Neural progenitor cell (in vitro differentiated cells): ENCODE results near the gene DEPDC7. TPM values are rescaled to one million over a fixed set of nuclear protein-coding genes. Genes with fewer than 3 reads are reported as not detected.

ENCODE experiments used
- DNase-seq: peaks from one replicate; pipeline ENCODE4 v3.0.0-alpha.2; 2016; ENCODE audit warnings: low spot score
- H2AFZ ChIP-seq: fragments of 200-600 bp; sonication (generic); replicated peaks from 2 replicates; pipeline ENCODE4 v1.6.1; 2016; ENCODE audit warnings: antibody characterized with exemption
- H3F3A ChIP-seq: fragments of 200-600 bp; sonication (generic); 2 replicates; pipeline ENCODE4 v1.6.1; 2016; ENCODE audit warnings: antibody characterized with exemption, low read depth
- H3K27ac ChIP-seq: fragments of 200-600 bp; sonication (generic); 2 replicates; pipeline ENCODE4 v1.5.1; 2016; ENCODE audit warnings: mild to moderate bottlenecking
- H3K27me3 ChIP-seq: fragments of 200-600 bp; sonication (generic); 2 replicates; pipeline ENCODE4 v1.6.1; 2016; ENCODE audit warnings: mild to moderate bottlenecking, moderate library complexity
- H3K36me3 ChIP-seq: fragments of 200-600 bp; sonication (generic); 2 replicates; pipeline ENCODE4 v1.5.1; 2016
- H3K4me1 ChIP-seq: fragments of 200-600 bp; sonication (generic); 2 replicates; pipeline ENCODE4 v1.6.1; 2016; ENCODE audit warnings: mixed run types
- H3K4me2 ChIP-seq: fragments of 200-600 bp; sonication (generic); 2 replicates; pipeline ENCODE4 v1.6.1; 2016
- H3K4me3 ChIP-seq: fragments of 200-600 bp; sonication (generic); 2 replicates; pipeline ENCODE4 v1.5.1; 2016
- H3K79me2 ChIP-seq: fragments of 200-600 bp; sonication (generic); 2 replicates; pipeline ENCODE4 v1.6.1; 2016; ENCODE audit warnings: low read depth
- H3K9ac ChIP-seq: fragments of 200-600 bp; sonication (generic); 2 replicates; pipeline ENCODE4 v1.6.1; 2016
- H3K9me3 ChIP-seq: fragments of 200-600 bp; sonication (generic); 2 replicates; pipeline ENCODE4 v1.5.1; 2016; ENCODE audit warnings: low read depth
- H4K20me1 ChIP-seq: fragments of 200-600 bp; sonication (generic); 2 replicates; pipeline ENCODE4 v1.6.1; 2016; ENCODE audit warnings: low read depth
- H3K27ac Mint-ChIP-seq: 3 replicates; pipeline ENCODE4 v1.8.0; 2021; ENCODE audit warnings: mixed read lengths
- H3K27me3 Mint-ChIP-seq: 2 replicates; pipeline ENCODE4 v1.8.0; 2022; ENCODE audit warnings: low read depth, mild to moderate bottlenecking, inconsistent platforms, moderate library complexity, mixed read lengths; ENCODE audit not compliant: insufficient read depth
- H3K36me3 Mint-ChIP-seq: 3 replicates; pipeline ENCODE4 v1.8.0; 2021; ENCODE audit warnings: mixed read lengths
- H3K4me1 Mint-ChIP-seq: 3 replicates; pipeline ENCODE4 v1.8.0; 2021; ENCODE audit warnings: mixed read lengths
- H3K4me3 Mint-ChIP-seq: 3 replicates; pipeline ENCODE4 v1.8.0; 2021; ENCODE audit warnings: mild to moderate bottlenecking, moderate library complexity, mixed read lengths
- H3K9me3 Mint-ChIP-seq: 3 replicates; pipeline ENCODE4 v1.8.0; 2020; ENCODE audit warnings: mixed read lengths
- EZH2 ChIP-seq: fragments of 200-600 bp; sonication (generic); IDR thresholded peaks from 2 replicates; pipeline ENCODE4 v1.6.1; 2017; ENCODE audit warnings: antibody characterized with exemption, mild to moderate bottlenecking, moderate library complexity
- EZH2phosphoT487 ChIP-seq: fragments of 200-600 bp; sonication (generic); IDR thresholded peaks from 2 replicates; pipeline ENCODE4 v1.6.1; 2017; ENCODE audit warnings: antibody characterized with exemption
- total RNA-seq: library from RNA; depleted of rRNA; stranded (reverse); fragments of >200 nt; gene quantifications from 2 replicates; pipeline ENCODE4 v1.2.3, GENCODE V29; 2015; ENCODE audit warnings: low replicate concordance
- TF ChIP-seq, protein P1 (sequence below): fragments of 200-600 bp; sonication (generic); IDR thresholded peaks from 2 replicates; pipeline ENCODE4 v1.5.1; 2017; ENCODE audit warnings: antibody characterized with exemption, mild to moderate bottlenecking

Gene DEPDC7
- total RNA-seq, 1 donor from 2014 or later, result 0.39 TPM

DNA sequence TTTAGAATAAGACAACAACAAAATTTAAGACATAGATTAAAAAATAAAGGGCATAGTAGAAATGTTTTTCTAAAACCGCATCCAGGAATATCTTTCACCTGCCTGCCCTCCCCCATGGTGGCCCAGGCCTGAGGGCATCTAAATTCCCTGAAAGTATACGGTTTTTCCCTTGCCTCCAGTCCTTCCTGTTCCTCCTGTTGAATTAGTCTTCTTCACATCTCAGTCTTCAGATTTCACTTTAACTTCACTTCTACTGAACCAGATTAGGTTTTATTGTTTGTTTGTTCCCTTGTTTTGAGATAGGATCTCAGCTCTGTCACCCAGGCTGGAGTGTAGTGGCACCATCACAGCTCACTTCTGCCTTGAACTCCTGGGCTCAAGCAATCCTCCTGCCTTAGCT, 33.1 kb upstream of the DEPDC7 start:
- Mint-ChIP-seq H3K4me3 (no peak overlapping the region), H3K27ac (peak overlapping the region; percentile 6), H3K36me3 (peaks cover 2% of the 10 kb centered on the region)

GRCh38 chr11:32983506-32983905, 32.2 kb upstream of the DEPDC7 start:
- Histone ChIP-seq H3K4me2 (no peak overlapping the region), H3K9me3 (no peaks in the 10 kb centered on the region), H4K20me1 (no peaks in the 10 kb centered on the region), H3K4me3 (no peak overlapping the region), H3F3A (peaks cover 25% of the 10 kb centered on the region), H3K27me3 (no peaks in the 10 kb centered on the region), H3K9ac (no peak overlapping the region), H3K27ac (no peak overlapping the region), H3K36me3 (no peaks in the 10 kb centered on the region), H3K79me2 (no peaks in the 10 kb centered on the region), H2AFZ (no peak overlapping the region), H3K4me1 (no peaks in the 10 kb centered on the region)
- H3K27me3 Mint-ChIP-seq, result no peaks in the 10 kb centered on the region
- peaks cover 3% of the 10 kb centered on the region for H3K9me3 Mint-ChIP-seq
- TF ChIP-seq EZH2, result no peak
- TF ChIP-seq, protein P1, sequence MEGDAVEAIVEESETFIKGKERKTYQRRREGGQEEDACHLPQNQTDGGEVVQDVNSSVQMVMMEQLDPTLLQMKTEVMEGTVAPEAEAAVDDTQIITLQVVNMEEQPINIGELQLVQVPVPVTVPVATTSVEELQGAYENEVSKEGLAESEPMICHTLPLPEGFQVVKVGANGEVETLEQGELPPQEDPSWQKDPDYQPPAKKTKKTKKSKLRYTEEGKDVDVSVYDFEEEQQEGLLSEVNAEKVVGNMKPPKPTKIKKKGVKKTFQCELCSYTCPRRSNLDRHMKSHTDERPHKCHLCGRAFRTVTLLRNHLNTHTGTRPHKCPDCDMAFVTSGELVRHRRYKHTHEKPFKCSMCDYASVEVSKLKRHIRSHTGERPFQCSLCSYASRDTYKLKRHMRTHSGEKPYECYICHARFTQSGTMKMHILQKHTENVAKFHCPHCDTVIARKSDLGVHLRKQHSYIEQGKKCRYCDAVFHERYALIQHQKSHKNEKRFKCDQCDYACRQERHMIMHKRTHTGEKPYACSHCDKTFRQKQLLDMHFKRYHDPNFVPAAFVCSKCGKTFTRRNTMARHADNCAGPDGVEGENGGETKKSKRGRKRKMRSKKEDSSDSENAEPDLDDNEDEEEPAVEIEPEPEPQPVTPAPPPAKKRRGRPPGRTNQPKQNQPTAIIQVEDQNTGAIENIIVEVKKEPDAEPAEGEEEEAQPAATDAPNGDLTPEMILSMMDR, result no peak
- TF ChIP-seq EZH2phosphoT487, result no peak
- no peak overlapping the region for H3K4me3 Mint-ChIP-seq
- no peak for DNase-seq
- H3K36me3 Mint-ChIP-seq, result no peaks in the 10 kb centered on the region
- no peak overlapping the region for H3K27ac Mint-ChIP-seq
- H3K4me1 Mint-ChIP-seq, result no peaks in the 10 kb centered on the region

More for the DNA sequence above, 33.1 kb upstream of the DEPDC7 start:
- Mint-ChIP-seq H3K27me3 (no peaks in the 10 kb centered on the region), H3K4me1 (no peaks in the 10 kb centered on the region), H3K9me3 (no peaks in the 10 kb centered on the region)
- no peak for DNase-seq
- H3K36me3 ChIP-seq, result peaks cover 5% of the 10 kb centered on the region
- H3K79me2 ChIP-seq, result no peaks in the 10 kb centered on the region
- H3K9ac ChIP-seq, result no peak overlapping the region
- peaks cover 25% of the 10 kb centered on the region for H3F3A ChIP-seq
- no peak overlapping the region for H3K4me3 ChIP-seq
- H3K27me3 ChIP-seq, result no peaks in the 10 kb centered on the region
- no peaks in the 10 kb centered on the region for H4K20me1 ChIP-seq
- no peak overlapping the region for H3K4me2 ChIP-seq
- no peaks in the 10 kb centered on the region for H3K9me3 ChIP-seq
- TF ChIP-seq, protein P1, result no peak
- no peak for TF ChIP-seq EZH2
- H3K4me1 ChIP-seq, result no peaks in the 10 kb centered on the region
- H3K27ac ChIP-seq, result no peak overlapping the region
- H2AFZ ChIP-seq, result no peak overlapping the region

DNA sequence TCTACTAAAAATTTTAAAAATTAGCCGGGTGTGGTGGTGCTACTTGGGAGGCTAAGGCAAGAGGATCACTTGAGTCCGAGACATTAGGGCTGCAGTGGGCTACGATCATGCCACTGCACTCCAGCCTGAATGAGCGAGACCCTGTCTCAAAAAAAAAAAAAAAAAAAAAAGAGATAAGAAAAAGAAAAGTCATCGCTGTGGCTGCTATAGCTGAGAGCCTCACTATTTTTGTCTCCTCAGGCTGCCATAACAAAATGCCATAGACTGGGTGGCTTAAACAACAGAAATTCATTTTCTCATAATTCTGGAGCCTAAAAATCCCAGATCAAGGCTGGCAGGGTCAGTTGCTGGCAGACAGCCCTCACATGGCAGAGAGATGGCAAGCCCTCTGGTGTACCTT, 30.1 kb upstream of the DEPDC7 start:
- no peak overlapping the region for H3K27ac Mint-ChIP-seq
- Histone ChIP-seq H3F3A (peaks cover 25% of the 10 kb centered on the region), H3K36me3 (no peaks in the 10 kb centered on the region), H3K9ac (no peak overlapping the region), H3K27me3 (no peaks in the 10 kb centered on the region), H3K4me3 (no peak overlapping the region), H4K20me1 (no peaks in the 10 kb centered on the region), H3K4me1 (no peaks in the 10 kb centered on the region), H3K9me3 (no peaks in the 10 kb centered on the region), H3K4me2 (no peak overlapping the region), H2AFZ (no peak overlapping the region), H3K27ac (no peak overlapping the region), H3K79me2 (no peaks in the 10 kb centered on the region)
- DNase-seq, result no peak
- no peaks in the 10 kb centered on the region for H3K36me3 Mint-ChIP-seq
- H3K4me1 Mint-ChIP-seq, result no peaks in the 10 kb centered on the region
- H3K27me3 Mint-ChIP-seq, result no peaks in the 10 kb centered on the region
- H3K9me3 Mint-ChIP-seq, result peaks cover 6% of the 10 kb centered on the region
- no peak for TF ChIP-seq EZH2
- TF ChIP-seq EZH2phosphoT487, result no peak
- TF ChIP-seq, protein P1, result no peak
- H3K4me3 Mint-ChIP-seq, result no peak overlapping the region

GRCh38 chr11:32987851-32988250, 27.8 kb upstream of the DEPDC7 start:
- Mint-ChIP-seq H3K4me1 (no peaks in the 10 kb centered on the region), H3K36me3 (no peaks in the 10 kb centered on the region), H3K9me3 (peaks cover 16% of the 10 kb centered on the region), H3K27ac (no peak overlapping the region), H3K27me3 (peaks cover 3% of the 10 kb centered on the region), H3K4me3 (no peak overlapping the region)
- Histone ChIP-seq H3K4me3 (no peak overlapping the region), H2AFZ (no peak overlapping the region), H3K27me3 (no peaks in the 10 kb centered on the region), H3K79me2 (no peaks in the 10 kb centered on the region), H3K9me3 (no peaks in the 10 kb centered on the region), H4K20me1 (no peaks in the 10 kb centered on the region), H3K4me1 (no peaks in the 10 kb centered on the region), H3K27ac (no peak overlapping the region), H3K9ac (no peak overlapping the region), H3K36me3 (no peaks in the 10 kb centered on the region), H3K4me2 (no peak overlapping the region), H3F3A (peaks cover 10% of the 10 kb centered on the region)
- TF ChIP-seq EZH2 (no peak), EZH2phosphoT487 (no peak)
- TF ChIP-seq, protein P1, result no peak
- DNase-seq, result no peak
